GM06990 (cell line): ENCODE results near the gene SLC12A7.

ENCODE experiments used
- DNase-seq: peaks from one replicate; pipeline ENCODE4 v3.0.0-alpha.2; 2011; ENCODE audit not compliant: insufficient read length; ENCODE audit errors: extremely low read depth
- H3K27me3 ChIP-seq: replicated peaks from 2 replicates; pipeline ENCODE4 v1.6.0; 2011; ENCODE audit warnings: low read length; ENCODE audit not compliant: control insufficient read depth, insufficient read depth
- H3K36me3 ChIP-seq: 2 replicates; pipeline ENCODE4 v1.5.1; 2011; ENCODE audit warnings: low read length; ENCODE audit not compliant: control insufficient read depth, insufficient read depth
- H3K4me3 ChIP-seq: replicated peaks from 2 replicates; pipeline ENCODE4 v1.5.1; 2011; ENCODE audit warnings: low read depth, mild to moderate bottlenecking, control low read depth, low read length
- CTCF ChIP-seq: IDR thresholded peaks from 2 replicates; pipeline ENCODE4 v1.5.1; 2011; ENCODE audit warnings: low read length, control low read depth, mild to moderate bottlenecking, inconsistent platforms; ENCODE audit not compliant: insufficient read depth, poor library complexity, severe bottlenecking

The SLC12A7 gene

GRCh38 chr5:1013238-1013947, 98.5 kb downstream of the SLC12A7 start:
- no peak for TF ChIP-seq CTCF
- no peak for DNase-seq
- H3K27me3 ChIP-seq: no peaks in the 10 kb centered on the region; the same call in 1 of the 2 replicates
- no peaks in the 10 kb centered on the region for H3K36me3 ChIP-seq
- no peak overlapping the region for H3K4me3 ChIP-seq

- no peak for DNase-seq
- no peaks in the 10 kb centered on the region; the same call in 1 of the 2 replicates for H3K27me3 ChIP-seq
- no peak overlapping the region for H3K4me3 ChIP-seq
- H3K36me3 ChIP-seq: no peaks in the 10 kb centered on the region
- no peak for TF ChIP-seq CTCF
Observed at GRCh38 chr5:1012900-1013237, 99.0 kb downstream of the SLC12A7 start.

- TF ChIP-seq CTCF: no peak
Observed at GRCh38 chr5:1012313-1012841, 99.5 kb downstream of the SLC12A7 start.

GRCh38 chr5:1011741-1012312, 100.0 kb downstream of the SLC12A7 start:
- no peak for TF ChIP-seq CTCF
- Histone ChIP-seq H3K27me3 (no peaks in the 10 kb centered on the region; the same call in 1 of the 2 replicates), H3K4me3 (no peak overlapping the region), H3K36me3 (no peaks in the 10 kb centered on the region)
- no peak for DNase-seq

More at GRCh38 chr5:1012313-1012841, 99.5 kb downstream of the SLC12A7 start:
- no peaks in the 10 kb centered on the region; the same call in 1 of the 2 replicates for H3K27me3 ChIP-seq
- H3K36me3 ChIP-seq: no peaks in the 10 kb centered on the region
- no peak overlapping the region for H3K4me3 ChIP-seq
- no peak for DNase-seq

GRCh38 chr5:1011226-1011631, 100.6 kb downstream of the SLC12A7 start:
- Histone ChIP-seq H3K27me3 (no peaks in the 10 kb centered on the region; the same call in 1 of the 2 replicates), H3K36me3 (no peaks in the 10 kb centered on the region), H3K4me3 (no peak overlapping the region)
- peak; percentile 67 for TF ChIP-seq CTCF
- no peak for DNase-seq

GRCh38 chr5:1010641-1011046, 101.2 kb downstream of the SLC12A7 start:
- H3K27me3 ChIP-seq: no peaks in the 10 kb centered on the region; the same call in 1 of the 2 replicates

More at GRCh38 chr5:1010641-1011046, 101.2 kb downstream of the SLC12A7 start:
- no peak overlapping the region for H3K4me3 ChIP-seq
- no peaks in the 10 kb centered on the region for H3K36me3 ChIP-seq
- no peak for TF ChIP-seq CTCF
- DNase-seq: no peak
